WI38 (cell line): ENCODE data around the gene OR52E4.

Experiments
- H3K4me3 ChIP-seq: 2 replicates; pipeline ENCODE4 v1.5.1; 2011; ENCODE audit warnings: low read depth, mild to moderate bottlenecking, control low read depth, low read length
- CTCF ChIP-seq: IDR thresholded peaks from 2 replicates; pipeline ENCODE4 v1.5.1; 2012; ENCODE audit warnings: low read depth, mild to moderate bottlenecking, control low read depth, low read length

Gene OR52E4

GRCh38 chr11:5880329-5880728 lies at the start of gene OR52E4:
Gene OR52E4 (plus strand): TSS chr11:5880629. CDS start chr11:5884293, 3,664 bp downstream.
- TF ChIP-seq CTCF, result no peak

GRCh38 chr11:5831196-5831829 lies 49.1 kb upstream of the OR52E4 start:
- H3K4me3 ChIP-seq, result no peak overlapping the region
- TF ChIP-seq CTCF, result no peak

More at GRCh38 chr11:5880329-5880728, at the start of gene OR52E4:
- no peak within 1 kb of the TSS for H3K4me3 ChIP-seq

GRCh38 chr11:5833446-5833845 lies 47.0 kb upstream of the OR52E4 start:
- no peak for TF ChIP-seq CTCF
- no peak overlapping the region for H3K4me3 ChIP-seq

- no peak for TF ChIP-seq CTCF
- H3K4me3 ChIP-seq, result no peak overlapping the region
Measured at GRCh38 chr11:5837695-5838094, 42.7 kb upstream of the OR52E4 start.

GRCh38 chr11:5841797-5842196 lies 38.6 kb upstream of the OR52E4 start, which contains the start of gene OR52E6:
Gene OR52E6 (minus strand): TSS chr11:5841897. CDS start chr11:5841897, 0 bp downstream.
- no peak within 1 kb of the TSS for H3K4me3 ChIP-seq
- TF ChIP-seq CTCF, result no peak

GRCh38 chr11:5846701-5847100 lies 33.7 kb upstream of the OR52E4 start:
- no peak for TF ChIP-seq CTCF
- no peak overlapping the region for H3K4me3 ChIP-seq

GRCh38 chr11:5847711-5848110 lies 32.7 kb upstream of the OR52E4 start:
- no peak overlapping the region for H3K4me3 ChIP-seq
- no peak for TF ChIP-seq CTCF
